Measurements from ENCODE around the gene IQCK. TPM values are rescaled to one million over a fixed set of nuclear protein-coding genes. Genes with fewer than 3 reads are reported as not detected.

IQCK gene
- total RNA-seq, 6 experiments from 2014 or later, result 2.0 to 4.7 (median 3.9) TPM

DNA sequence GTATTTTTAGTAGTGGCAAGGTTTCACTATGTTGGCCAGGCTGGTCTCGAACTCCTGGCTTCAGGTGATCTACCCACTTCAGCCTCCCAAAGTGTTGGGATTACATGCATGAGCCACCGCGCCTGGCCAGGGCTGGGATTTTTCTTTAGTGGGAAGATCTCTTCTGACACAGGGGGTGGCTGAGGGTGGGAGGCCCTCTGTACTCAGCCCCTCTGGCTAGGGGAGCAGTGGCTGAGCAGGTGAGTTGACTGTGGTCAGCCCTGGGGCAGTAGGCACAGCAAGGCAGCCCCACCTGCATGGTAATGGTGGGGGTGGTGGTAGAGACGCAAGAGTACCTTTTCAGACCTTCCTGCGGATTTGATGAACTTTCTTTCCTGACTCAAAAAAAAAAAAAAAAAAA is 178.9 kb downstream of the IQCK start:
- DNase-seq (no peak), ATAC-seq (no peak)
- Histone ChIP-seq H3K36me3 (no peaks in the 10 kb centered on the region), H3K4me3 (no peak overlapping the region), H3K27ac (no peak overlapping the region), H3K4me1 (no peaks in the 10 kb centered on the region), H3K27me3 (no peaks in the 10 kb centered on the region), H3K9me3 (no peaks in the 10 kb centered on the region)
- 93% methylated on average over 3 of the region's 5 CpGs for WGBS (ENCODE audit: insufficient coverage, low coverage, low lambda C conversion rate, missing lambda C conversion rate)
- intact Hi-C loops (cut with DNase I), result no loop called here
- TF ChIP-seq POLR2A (IDR thresholded peaks at IDR 0.05) (no peak), CTCF (IDR thresholded peaks at IDR 0.05) (no peak)

- no peak for TF ChIP-seq CTCF (IDR thresholded peaks at IDR 0.05)
- TF ChIP-seq POLR2A (IDR thresholded peaks at IDR 0.05), result no peak
- no peak overlapping the region for H3K27ac ChIP-seq
- no peak overlapping the region for H3K4me3 ChIP-seq
- no peak for ATAC-seq
- no peak for DNase-seq
- H3K36me3 ChIP-seq, result no peaks in the 10 kb centered on the region
- H3K27me3 ChIP-seq, result no peaks in the 10 kb centered on the region
- H3K4me1 ChIP-seq, result no peaks in the 10 kb centered on the region
- H3K9me3 ChIP-seq, result no peaks in the 10 kb centered on the region
- intact Hi-C loops (cut with DNase I), result no loop called here
- WGBS (ENCODE audit: insufficient coverage, low coverage, low lambda C conversion rate, missing lambda C conversion rate), result 57% methylated on average over 1 of the region's 5 CpGs
These were observed 180.1 kb downstream of the IQCK start for GRCh38 chr16:19898166-19898565.

DNA sequence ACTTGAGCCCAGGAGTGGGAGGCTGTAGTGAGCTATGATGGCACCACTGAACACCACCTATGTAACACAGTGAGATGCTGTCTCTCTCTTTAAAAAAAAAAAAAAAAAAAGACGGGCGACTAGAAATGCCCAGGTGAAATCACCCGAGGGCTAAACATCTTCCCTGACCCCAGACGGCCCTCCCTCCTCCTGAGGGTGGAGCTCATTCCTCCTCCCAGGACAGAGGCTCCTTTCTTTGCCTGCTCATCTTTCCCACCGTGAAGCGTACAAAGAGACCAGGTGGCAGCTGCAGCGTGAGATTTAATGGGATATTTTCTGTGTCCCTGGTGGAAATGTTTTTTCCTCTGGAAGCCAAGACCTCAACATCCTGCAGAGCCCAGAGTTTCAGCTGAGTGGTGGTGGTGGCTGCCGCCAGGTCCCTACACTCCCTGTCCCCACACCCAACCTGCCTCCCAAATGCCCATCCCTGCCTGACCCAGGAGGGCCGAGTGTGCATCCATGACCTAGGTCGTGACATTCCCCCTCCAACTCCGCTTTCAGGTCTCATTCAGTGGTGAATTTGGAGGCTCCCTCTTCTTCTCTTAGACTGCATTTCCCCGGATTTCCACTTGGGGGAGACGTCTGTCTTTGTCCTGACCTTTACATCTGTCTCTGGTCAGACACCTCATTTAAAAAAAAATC is 181.0 kb downstream of the IQCK start:
- DNase-seq (peak in 1 of 3 donors; percentile 50), ATAC-seq (peak; percentile 64 to 81 (median 78))
- no peaks in the 10 kb centered on the region for H3K9me3 ChIP-seq
- under 1% methylated on average over 12 of the region's 13 CpGs for WGBS (ENCODE audit: insufficient coverage, low coverage, low lambda C conversion rate, missing lambda C conversion rate)
- no peak overlapping the region for H3K4me3 ChIP-seq
- TF ChIP-seq POLR2A (IDR thresholded peaks at IDR 0.05) (no peak), CTCF (IDR thresholded peaks at IDR 0.05) (peak; percentile 59 to 65 (median 64))
- no peaks in the 10 kb centered on the region for H3K27me3 ChIP-seq
- no peak overlapping the region for H3K27ac ChIP-seq
- H3K36me3 ChIP-seq, result no peaks in the 10 kb centered on the region
- intact Hi-C loops (cut with DNase I), result no loop called here
- no peaks in the 10 kb centered on the region for H3K4me1 ChIP-seq

DNA sequence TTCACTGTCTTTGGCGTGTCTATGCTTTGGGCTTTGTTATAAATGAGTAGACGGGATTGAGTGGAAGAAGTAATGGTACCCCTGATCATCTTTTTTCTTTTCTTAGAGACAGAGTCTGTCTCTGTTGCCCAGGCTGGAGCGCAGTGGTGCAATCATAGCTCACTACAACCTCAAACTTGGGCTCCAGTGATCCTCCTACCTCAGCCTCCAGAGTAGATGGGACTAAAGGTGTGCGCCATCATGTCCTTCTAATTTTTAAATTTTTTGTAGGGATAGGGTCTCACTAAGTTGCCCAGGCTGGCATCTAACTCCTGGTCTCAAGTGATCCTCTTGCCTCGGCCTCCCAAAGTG is 181.5 kb downstream of the IQCK start:
- Histone ChIP-seq H3K9me3 (no peaks in the 10 kb centered on the region), H3K4me1 (no peaks in the 10 kb centered on the region), H3K27ac (no peak overlapping the region), H3K27me3 (no peaks in the 10 kb centered on the region), H3K36me3 (no peaks in the 10 kb centered on the region), H3K4me3 (no peak overlapping the region)
- ATAC-seq, result no peak
- 39% methylated on average over 4 of the region's 5 CpGs for WGBS (ENCODE audit: insufficient coverage, low coverage, low lambda C conversion rate, missing lambda C conversion rate)
- TF ChIP-seq POLR2A (IDR thresholded peaks at IDR 0.05) (no peak), CTCF (IDR thresholded peaks at IDR 0.05) (no peak)
- intact Hi-C loops (cut with DNase I), result no loop called here
- no peak for DNase-seq

All from right lobe of liver (tissue), 6 donors.